IgD-negative memory B cell (primary cell): ENCODE results near the gene EHBP1. TPM values are rescaled to one million over a fixed set of nuclear protein-coding genes. Genes with fewer than 3 reads are reported as not detected.

Experiments
- H3K27ac Mint-ChIP-seq, 3 donors: one replicate each; pipeline ENCODE4 v1.8.0; 2020 to 2022; ENCODE audit warnings: mild to moderate bottlenecking in 3 of 3, mixed read lengths in 3 of 3, moderate library complexity in 1 of 3
- H3K27me3 Mint-ChIP-seq: one replicate; pipeline ENCODE4 v1.8.0; 2021; ENCODE audit warnings: mixed read lengths
- H3K36me3 Mint-ChIP-seq: one replicate; pipeline ENCODE4 v1.8.0; 2020; ENCODE audit warnings: mild to moderate bottlenecking, mixed read lengths
- H3K4me1 Mint-ChIP-seq, 3 donors: one replicate each; pipeline ENCODE4 v1.8.0; 2020 to 2022; ENCODE audit warnings: mixed read lengths in 3 of 3, mild to moderate bottlenecking in 1 of 3
- H3K4me3 Mint-ChIP-seq, 4 donors: one replicate each; pipeline ENCODE4 v1.8.0; 2020 to 2022; ENCODE audit warnings: mild to moderate bottlenecking in 4 of 4, mixed read lengths in 4 of 4, moderate library complexity in 3 of 4
- H3K9me3 Mint-ChIP-seq, 3 donors: one replicate each; pipeline ENCODE4 v1.8.0; 2020 to 2021; ENCODE audit warnings: mixed read lengths in 3 of 3, mild to moderate bottlenecking in 1 of 3
- polyA plus RNA-seq: library from polyadenylated mRNA; unstranded; fragments of 300-500 nt; fragmentation: Illumina TruSeq; gene quantifications from one replicate; pipeline ENCODE4 v1.2.3, GENCODE V29; 2021

The EHBP1 gene
- polyA plus RNA-seq, 1 donor from 2014 or later = 10.2 TPM

- peaks cover 30% of the 10 kb centered on the region for H3K36me3 Mint-ChIP-seq
- H3K27ac Mint-ChIP-seq = no peak overlapping the region
- peaks cover 7 to 17% (median 8%) of the 10 kb centered on the region in 3 donors for H3K9me3 Mint-ChIP-seq
- H3K4me1 Mint-ChIP-seq = peaks cover 0 to 2% (median 0%) of the 10 kb centered on the region in 3 donors
- H3K4me3 Mint-ChIP-seq = no peak overlapping the region
- H3K27me3 Mint-ChIP-seq = no peaks in the 10 kb centered on the region
Observed at GRCh38 chr2:62871506-62871905, 166.0 kb downstream of the EHBP1 start.

GRCh38 chr2:62873603-62874002 is 168.1 kb downstream of the EHBP1 start:
- no peak overlapping the region for H3K27ac Mint-ChIP-seq
- H3K27me3 Mint-ChIP-seq = no peaks in the 10 kb centered on the region
- H3K4me1 Mint-ChIP-seq = peaks cover 0 to 2% (median 0%) of the 10 kb centered on the region in 3 donors
- no peak overlapping the region for H3K4me3 Mint-ChIP-seq
- peaks cover 41% of the 10 kb centered on the region for H3K36me3 Mint-ChIP-seq
- peaks cover 8 to 17% (median 11%) of the 10 kb centered on the region in 3 donors for H3K9me3 Mint-ChIP-seq

- Mint-ChIP-seq H3K27me3 (no peaks in the 10 kb centered on the region), H3K4me1 (no peaks in the 10 kb centered on the region), H3K27ac (no peak overlapping the region), H3K4me3 (no peak overlapping the region), H3K9me3 (peaks cover 9 to 17% (median 13%) of the 10 kb centered on the region in 3 donors), H3K36me3 (peaks cover 43% of the 10 kb centered on the region)
Observed at GRCh38 chr2:62874881-62875383, 169.4 kb downstream of the EHBP1 start.

GRCh38 chr2:62881162-62881795 is 175.8 kb downstream of the EHBP1 start:
- Mint-ChIP-seq H3K36me3 (peaks cover 23% of the 10 kb centered on the region), H3K27ac (no peak overlapping the region), H3K9me3 (peaks cover 1 to 13% (median 5%) of the 10 kb centered on the region in 3 donors), H3K27me3 (no peaks in the 10 kb centered on the region), H3K4me3 (no peak overlapping the region), H3K4me1 (no peaks in the 10 kb centered on the region)

GRCh38 chr2:62883629-62884028 is 178.1 kb downstream of the EHBP1 start:
- H3K27ac Mint-ChIP-seq = no peak overlapping the region
- H3K36me3 Mint-ChIP-seq = peaks cover 10% of the 10 kb centered on the region
- H3K27me3 Mint-ChIP-seq = no peaks in the 10 kb centered on the region
- H3K4me1 Mint-ChIP-seq = no peaks in the 10 kb centered on the region
- H3K4me3 Mint-ChIP-seq = no peak overlapping the region
- H3K9me3 Mint-ChIP-seq = peaks cover 1 to 7% (median 5%) of the 10 kb centered on the region in 3 donors

- Mint-ChIP-seq H3K27ac (no peak overlapping the region), H3K36me3 (peaks cover 9% of the 10 kb centered on the region), H3K27me3 (no peaks in the 10 kb centered on the region), H3K9me3 (peaks cover under 1 to 6% (median 5%) of the 10 kb centered on the region in 3 donors), H3K4me3 (no peak overlapping the region), H3K4me1 (no peaks in the 10 kb centered on the region)
Observed at GRCh38 chr2:62884086-62884485, 178.6 kb downstream of the EHBP1 start.

GRCh38 chr2:62884514-62884913 is 179.0 kb downstream of the EHBP1 start:
- Mint-ChIP-seq H3K27ac (no peak overlapping the region), H3K9me3 (peaks cover 0 to 8% (median 7%) of the 10 kb centered on the region in 3 donors), H3K4me3 (no peak overlapping the region), H3K27me3 (no peaks in the 10 kb centered on the region), H3K36me3 (peaks cover 7% of the 10 kb centered on the region), H3K4me1 (no peaks in the 10 kb centered on the region)

GRCh38 chr2:62894966-62895631 is 189.6 kb downstream of the EHBP1 start:
- Mint-ChIP-seq H3K27ac (no peak overlapping the region), H3K4me1 (no peaks in the 10 kb centered on the region), H3K4me3 (no peak overlapping the region), H3K27me3 (no peaks in the 10 kb centered on the region), H3K9me3 (no peaks in the 10 kb centered on the region), H3K36me3 (peaks cover 2% of the 10 kb centered on the region)

GRCh38 chr2:62895632-62896009 is 190.1 kb downstream of the EHBP1 start:
- Mint-ChIP-seq H3K9me3 (no peaks in the 10 kb centered on the region), H3K27me3 (no peaks in the 10 kb centered on the region), H3K36me3 (peaks cover 2% of the 10 kb centered on the region), H3K27ac (no peak overlapping the region), H3K4me3 (no peak overlapping the region), H3K4me1 (no peaks in the 10 kb centered on the region)

GRCh38 chr2:62897187-62897827 is 191.8 kb downstream of the EHBP1 start:
- Mint-ChIP-seq H3K4me1 (no peaks in the 10 kb centered on the region), H3K36me3 (peaks cover 2% of the 10 kb centered on the region), H3K27me3 (no peaks in the 10 kb centered on the region), H3K27ac (no peak overlapping the region), H3K9me3 (no peaks in the 10 kb centered on the region), H3K4me3 (no peak overlapping the region)

- Mint-ChIP-seq H3K4me1 (peaks cover 2 to 6% (median 5%) of the 10 kb centered on the region in 3 donors), H3K27me3 (no peaks in the 10 kb centered on the region), H3K4me3 (no peak overlapping the region), H3K9me3 (no peaks in the 10 kb centered on the region), H3K27ac (peak overlapping the region in 1 of 3 donors; percentile 17), H3K36me3 (peaks cover 2% of the 10 kb centered on the region)
Observed at GRCh38 chr2:62904344-62904743, 198.8 kb downstream of the EHBP1 start.

GRCh38 chr2:62908145-62908544 is 202.6 kb downstream of the EHBP1 start:
- no peak overlapping the region for H3K27ac Mint-ChIP-seq
- peak overlapping the region in 1 of 4 donors; percentile 1 for H3K4me3 Mint-ChIP-seq
- H3K4me1 Mint-ChIP-seq = peaks cover 2 to 6% (median 5%) of the 10 kb centered on the region in 3 donors
- no peaks in the 10 kb centered on the region for H3K9me3 Mint-ChIP-seq
- peaks cover 4% of the 10 kb centered on the region for H3K36me3 Mint-ChIP-seq
- H3K27me3 Mint-ChIP-seq = no peaks in the 10 kb centered on the region

- Mint-ChIP-seq H3K4me3 (no peak overlapping the region), H3K36me3 (peaks cover 8% of the 10 kb centered on the region), H3K4me1 (peaks cover 0 to under 1% (median under 1%) of the 10 kb centered on the region in 3 donors), H3K9me3 (peaks cover 0 to 2% (median 0%) of the 10 kb centered on the region in 3 donors), H3K27me3 (no peaks in the 10 kb centered on the region), H3K27ac (no peak overlapping the region)
Observed at GRCh38 chr2:62913311-62913710, 207.8 kb downstream of the EHBP1 start.

GRCh38 chr2:62919041-62919440 is 213.5 kb downstream of the EHBP1 start:
- Mint-ChIP-seq H3K9me3 (peaks cover 3 to 12% (median 7%) of the 10 kb centered on the region in 3 donors), H3K4me1 (no peaks in the 10 kb centered on the region), H3K27ac (no peak overlapping the region), H3K4me3 (no peak overlapping the region), H3K36me3 (peaks cover 28% of the 10 kb centered on the region), H3K27me3 (no peaks in the 10 kb centered on the region)

- Mint-ChIP-seq H3K27ac (no peak overlapping the region), H3K4me1 (no peaks in the 10 kb centered on the region), H3K4me3 (no peak overlapping the region), H3K9me3 (peaks cover 7 to 21% (median 10%) of the 10 kb centered on the region in 3 donors), H3K36me3 (peaks cover 28% of the 10 kb centered on the region), H3K27me3 (no peaks in the 10 kb centered on the region)
Observed at GRCh38 chr2:62920070-62920469, 214.6 kb downstream of the EHBP1 start.
